Kidney epithelial cell (primary cell): Measurements from ENCODE around the gene KRT12. TPM values are rescaled to one million over a fixed set of nuclear protein-coding genes. Genes with fewer than 3 reads are reported as not detected.

Experiments
- DNase-seq: peaks from one replicate; pipeline ENCODE4 v3.0.0-alpha.2; 2010; ENCODE audit warnings: low read depth
- H3K27me3 ChIP-seq: 2 replicates; pipeline ENCODE4 v1.6.0; 2011; ENCODE audit warnings: low read length; ENCODE audit not compliant: control insufficient read depth, insufficient read depth
- H3K36me3 ChIP-seq: 2 replicates; pipeline ENCODE4 v1.5.1; 2011; ENCODE audit warnings: low read length; ENCODE audit not compliant: control insufficient read depth, insufficient read depth
- H3K4me3 ChIP-seq: 2 replicates; pipeline ENCODE4 v1.5.1; 2011; ENCODE audit warnings: low read depth, mild to moderate bottlenecking, control low read depth, low read length
- total RNA-seq: library from RNA; depleted of rRNA; stranded (reverse); fragments of >200 nt; gene quantifications from 2 replicates; pipeline ENCODE4 v1.2.3, GENCODE V29; 2015
- TF ChIP-seq, protein P1 (sequence below): IDR thresholded peaks from 2 replicates; pipeline ENCODE4 v1.5.1; 2011; ENCODE audit warnings: mild to moderate bottlenecking, moderate library complexity, low read length, control low read depth, inconsistent platforms; ENCODE audit not compliant: insufficient read depth, poor library complexity, severe bottlenecking

KRT12 gene
- total RNA-seq, 1 donor from 2014 or later, result not detected

DNA sequence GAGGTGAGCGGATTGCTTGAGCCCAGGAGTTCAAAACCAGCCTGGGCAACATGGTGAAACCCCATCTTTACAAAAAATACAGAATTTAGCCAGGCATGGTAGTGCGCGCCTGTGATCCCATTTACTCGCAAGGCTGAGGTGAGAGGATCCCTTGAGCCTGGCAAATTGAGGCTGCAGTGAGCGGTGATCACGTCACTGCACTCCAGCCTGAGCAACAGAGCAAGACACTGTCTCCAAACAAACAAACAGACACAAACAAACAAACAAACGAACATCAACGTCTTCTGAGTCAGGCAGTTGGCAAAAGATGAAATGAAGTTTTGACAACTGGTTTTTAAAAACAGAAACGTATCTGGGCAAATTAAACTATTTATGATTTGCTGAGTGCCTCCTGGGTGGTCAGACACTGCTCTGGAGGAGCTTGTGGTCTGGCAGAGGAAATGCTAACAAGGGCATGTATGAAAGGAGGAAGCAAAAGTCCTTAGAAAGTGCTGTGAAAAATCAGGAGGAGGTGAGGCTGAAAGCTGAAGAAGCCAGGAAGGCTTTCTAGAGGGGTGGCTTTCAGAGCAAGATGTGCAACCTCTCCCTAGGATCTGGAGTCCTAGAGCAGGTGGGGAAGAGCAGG, 28.2 kb upstream of the KRT12 start:
- no peaks in the 10 kb centered on the region for H3K36me3 ChIP-seq
- TF ChIP-seq, protein P1, sequence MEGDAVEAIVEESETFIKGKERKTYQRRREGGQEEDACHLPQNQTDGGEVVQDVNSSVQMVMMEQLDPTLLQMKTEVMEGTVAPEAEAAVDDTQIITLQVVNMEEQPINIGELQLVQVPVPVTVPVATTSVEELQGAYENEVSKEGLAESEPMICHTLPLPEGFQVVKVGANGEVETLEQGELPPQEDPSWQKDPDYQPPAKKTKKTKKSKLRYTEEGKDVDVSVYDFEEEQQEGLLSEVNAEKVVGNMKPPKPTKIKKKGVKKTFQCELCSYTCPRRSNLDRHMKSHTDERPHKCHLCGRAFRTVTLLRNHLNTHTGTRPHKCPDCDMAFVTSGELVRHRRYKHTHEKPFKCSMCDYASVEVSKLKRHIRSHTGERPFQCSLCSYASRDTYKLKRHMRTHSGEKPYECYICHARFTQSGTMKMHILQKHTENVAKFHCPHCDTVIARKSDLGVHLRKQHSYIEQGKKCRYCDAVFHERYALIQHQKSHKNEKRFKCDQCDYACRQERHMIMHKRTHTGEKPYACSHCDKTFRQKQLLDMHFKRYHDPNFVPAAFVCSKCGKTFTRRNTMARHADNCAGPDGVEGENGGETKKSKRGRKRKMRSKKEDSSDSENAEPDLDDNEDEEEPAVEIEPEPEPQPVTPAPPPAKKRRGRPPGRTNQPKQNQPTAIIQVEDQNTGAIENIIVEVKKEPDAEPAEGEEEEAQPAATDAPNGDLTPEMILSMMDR, result no peak

DNA sequence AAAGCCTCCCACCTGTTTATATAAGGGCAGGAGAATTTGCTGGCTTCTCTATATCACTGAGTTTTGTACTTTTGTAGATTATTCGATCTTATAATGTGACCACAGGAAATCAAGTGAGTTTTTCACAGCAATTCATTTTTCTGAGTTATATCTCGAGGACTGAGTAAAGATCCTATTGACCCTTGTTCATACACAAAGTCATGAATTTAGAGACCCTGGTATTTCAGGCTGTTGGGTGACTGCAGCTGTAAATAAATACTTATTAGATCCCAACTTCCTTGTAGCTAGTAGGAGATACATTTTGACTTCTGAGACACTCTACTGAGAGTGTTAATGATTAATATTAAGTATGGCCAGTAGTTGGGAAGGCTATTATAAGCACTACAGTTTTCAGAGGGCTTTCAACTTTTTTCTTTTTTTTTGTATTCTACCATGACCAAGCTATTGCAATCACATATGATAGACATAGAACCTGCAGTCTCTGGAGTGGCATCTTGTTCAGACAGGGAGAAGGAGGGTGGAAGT, 21.2 kb upstream of the KRT12 start:
- Histone ChIP-seq H3K27me3 (no peaks in the 10 kb centered on the region), H3K4me3 (no peak overlapping the region), H3K36me3 (no peaks in the 10 kb centered on the region)
- TF ChIP-seq, protein P1, result no peak
- no peak for DNase-seq

More for the DNA sequence above, 28.2 kb upstream of the KRT12 start:
- Histone ChIP-seq H3K27me3 (no peaks in the 10 kb centered on the region), H3K4me3 (no peak overlapping the region)
- DNase-seq, result no peak

DNA sequence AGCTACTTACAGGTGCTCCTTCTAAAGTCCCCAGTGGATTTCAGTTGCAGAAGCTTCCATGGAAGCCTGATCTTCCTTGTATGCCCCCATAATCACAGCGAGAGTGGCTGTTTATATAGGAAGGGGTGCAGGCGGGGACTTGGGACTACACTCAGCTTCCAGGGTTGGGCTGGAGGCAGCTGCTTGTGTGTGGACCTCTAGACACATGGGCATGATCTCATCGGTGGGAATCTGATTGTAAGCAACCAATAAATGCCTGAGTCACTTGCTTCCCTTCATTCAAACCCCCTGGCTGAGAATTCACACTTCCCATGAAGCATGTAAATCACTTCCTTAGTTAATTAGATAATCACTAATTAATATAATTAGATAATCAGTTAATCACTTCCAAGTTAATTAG, 19.1 kb upstream of the KRT12 start:
- TF ChIP-seq, protein P1, result no peak
- no peak for DNase-seq
- no peaks in the 10 kb centered on the region for H3K36me3 ChIP-seq
- H3K4me3 ChIP-seq, result no peak overlapping the region
- no peaks in the 10 kb centered on the region for H3K27me3 ChIP-seq

DNA sequence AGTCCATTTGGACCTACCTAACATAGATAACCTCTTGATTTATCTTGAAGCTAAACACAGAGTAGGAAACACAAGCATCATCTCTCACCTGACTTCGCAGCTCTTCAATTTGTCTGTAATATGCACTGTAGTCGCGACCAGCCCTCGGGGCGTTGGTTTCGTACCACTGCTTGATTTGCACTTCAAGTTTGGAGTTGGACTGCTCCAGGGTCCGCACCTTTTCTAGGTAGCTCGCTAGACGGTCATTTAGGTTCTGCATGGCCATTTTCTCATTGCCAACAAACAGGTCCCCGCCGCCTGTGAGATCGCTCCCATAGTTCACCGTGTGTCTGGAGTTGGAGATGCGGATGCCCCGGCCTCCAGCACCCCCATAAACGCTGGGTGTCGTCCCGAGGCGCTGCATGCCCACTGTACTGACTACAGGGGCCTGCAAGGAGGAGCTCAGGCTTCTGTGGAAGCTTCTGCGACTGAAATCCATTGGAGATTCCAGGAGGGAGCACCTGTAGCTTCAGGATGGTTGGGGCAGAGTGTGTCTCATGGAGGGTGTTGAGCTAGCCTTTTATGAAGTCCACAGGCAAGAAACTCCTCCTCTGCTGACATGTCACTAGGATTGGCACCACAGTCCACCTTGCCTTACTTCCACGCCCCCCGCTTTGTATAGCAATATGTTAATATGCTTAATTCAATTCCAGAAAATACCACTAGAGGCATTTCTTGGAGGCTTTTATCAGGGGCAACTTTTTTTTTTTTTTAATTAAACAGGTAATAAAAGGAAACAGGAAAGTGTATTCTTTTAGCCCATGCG, 17.9 kb upstream of the KRT12 start, which contains the start of gene KRT20:
Gene KRT20, minus strand, starts transcription at position 535 of the 805 bp plus-strand sequence. Its CDS starts 57 bp downstream, at position 478.
- no peaks in the 10 kb centered on the region for H3K36me3 ChIP-seq
- no peak within 1 kb of the TSS for H3K4me3 ChIP-seq
- TF ChIP-seq, protein P1, result no peak
- DNase-seq, result no peak
- no peaks in the 10 kb centered on the region for H3K27me3 ChIP-seq

DNA sequence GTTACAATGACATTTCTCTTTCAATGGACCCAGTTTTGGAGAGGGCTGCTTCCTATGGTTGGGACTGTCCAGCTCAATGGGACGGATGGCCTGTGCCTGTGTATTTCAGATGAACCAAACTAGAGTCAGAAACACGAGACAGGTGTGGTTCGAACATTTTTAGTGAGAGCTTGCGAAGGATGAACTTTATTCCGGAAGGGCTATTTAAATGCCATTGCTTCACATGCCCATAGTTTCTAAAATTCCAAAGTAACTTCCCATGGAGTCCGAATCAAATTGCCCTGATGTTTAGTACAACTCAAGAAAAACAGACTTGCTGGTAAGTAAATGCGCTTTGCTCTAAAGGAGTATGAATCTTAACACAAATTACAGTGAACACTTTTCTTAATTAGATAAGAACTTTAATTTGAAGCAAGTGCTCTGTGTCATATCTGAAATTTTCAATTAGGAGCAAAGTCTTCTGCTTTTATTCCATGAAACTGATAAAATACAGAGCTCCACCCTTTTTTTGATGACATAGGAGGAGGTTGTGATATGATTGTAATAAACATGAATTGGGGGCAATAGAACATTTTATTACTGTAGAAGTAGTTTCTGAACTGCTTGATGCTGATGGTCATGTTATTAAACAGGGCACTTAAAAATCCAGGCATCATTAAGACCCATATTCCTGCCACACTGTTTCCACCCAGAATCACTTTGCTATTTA, 16.8 kb upstream of the KRT12 start:
- TF ChIP-seq, protein P1, result no peak
- no peak for DNase-seq

More for the DNA sequence above, 16.8 kb upstream of the KRT12 start:
- no peak overlapping the region for H3K4me3 ChIP-seq
- no peaks in the 10 kb centered on the region for H3K36me3 ChIP-seq
- no peaks in the 10 kb centered on the region for H3K27me3 ChIP-seq
